Loucy (cell line): ENCODE results near the gene MTARC1.

Experiments used
- H2AFZ ChIP-seq: fragments of 200-600 bp; sonication (generic); 2 replicates; pipeline ENCODE4 v1.6.0; 2016; ENCODE audit warnings: antibody characterized with exemption, mild to moderate bottlenecking, low read length, moderate library complexity
- H3F3A ChIP-seq: fragments of 200-600 bp; 2 replicates; pipeline ENCODE4 v1.6.0; 2016; ENCODE audit warnings: antibody characterized with exemption, low read depth, mild to moderate bottlenecking
- H3K27me3 ChIP-seq: fragments of 200-600 bp; sonication (generic); 2 replicates; pipeline ENCODE4 v1.6.1; 2014; ENCODE audit warnings: low read length, mild to moderate bottlenecking; ENCODE audit not compliant: insufficient read depth, poor library complexity, severe bottlenecking
- H3K36me3 ChIP-seq: fragments of 200-600 bp; sonication (generic); 2 replicates; pipeline ENCODE4 v1.6.1; 2016; ENCODE audit warnings: low read length; ENCODE audit not compliant: insufficient read depth
- H3K4me1 ChIP-seq: fragments of 200-600 bp; sonication (generic); 2 replicates; pipeline ENCODE4 v1.5.1; 2014; ENCODE audit warnings: low read length, mild to moderate bottlenecking; ENCODE audit not compliant: insufficient read depth, poor library complexity, severe bottlenecking
- H3K4me2 ChIP-seq: fragments of 200-600 bp; sonication (generic); 2 replicates; pipeline ENCODE4 v1.6.0; 2014; ENCODE audit warnings: antibody characterized with exemption, low read length, low read depth, mild to moderate bottlenecking; ENCODE audit not compliant: poor library complexity, severe bottlenecking
- H3K4me3 ChIP-seq: fragments of 200-600 bp; sonication (generic); 2 replicates; pipeline ENCODE4 v1.5.1; 2014; ENCODE audit warnings: low read length, mild to moderate bottlenecking, mixed read lengths; ENCODE audit not compliant: poor library complexity, severe bottlenecking
- H3K79me2 ChIP-seq: fragments of 200-600 bp; sonication (generic); 2 replicates; pipeline ENCODE4 v1.6.1; 2014; ENCODE audit warnings: low read length; ENCODE audit not compliant: insufficient read depth
- H3K9ac ChIP-seq: fragments of 200-600 bp; sonication (generic); 2 replicates; pipeline ENCODE4 v1.6.0; 2014; ENCODE audit warnings: mild to moderate bottlenecking, low read depth, low read length, moderate library complexity; ENCODE audit not compliant: poor library complexity, severe bottlenecking
- H3K9me2 ChIP-seq: fragments of 200-600 bp; sonication (generic); replicated peaks from 2 replicates; pipeline ENCODE4 v1.6.1; 2016; ENCODE audit warnings: low read depth, low read length, mixed read lengths
- H3K9me3 ChIP-seq: fragments of 200-600 bp; sonication (generic); 2 replicates; pipeline ENCODE4 v1.6.1; 2014; ENCODE audit warnings: mild to moderate bottlenecking, antibody characterized with exemption, low read length, low read depth; ENCODE audit not compliant: insufficient read depth
- H4K20me1 ChIP-seq: fragments of 200-600 bp; sonication (generic); 2 replicates; pipeline ENCODE4 v1.6.0; 2014; ENCODE audit warnings: antibody characterized with exemption, low read length, mild to moderate bottlenecking; ENCODE audit not compliant: insufficient read depth, poor library complexity, severe bottlenecking
- CTCF ChIP-seq: fragments of 200-600 bp; sonication (generic); conservative IDR thresholded peaks from 2 replicates; pipeline ENCODE4 v1.5.1; 2014; ENCODE audit warnings: mild to moderate bottlenecking, antibody characterized with exemption, low read length
- EZH2phosphoT487 ChIP-seq: fragments of 200-600 bp; IDR thresholded peaks from 2 replicates; pipeline ENCODE4 v1.6.1; 2018; ENCODE audit warnings: antibody characterized with exemption, mild to moderate bottlenecking, moderate library complexity, borderline replicate concordance

Gene MTARC1

GRCh38 chr1:220786337-220787068, at the start of gene MTARC1:
MTARC1 (plus strand) TSS chr1:220786913; CDS start chr1:220786945, 32 bp downstream.
- Histone ChIP-seq H3K4me3 (no peak within 1 kb of the TSS), H3K27me3 (no peaks in the 10 kb centered on the region), H3K79me2 (no peaks in the 10 kb centered on the region), H3K4me1 (no peaks in the 10 kb centered on the region), H4K20me1 (no peaks in the 10 kb centered on the region), H3K9ac (no peak within 1 kb of the TSS), H3F3A (no peaks in the 10 kb centered on the region), H3K9me2 (no peaks in the 10 kb centered on the region), H2AFZ (no peak within 1 kb of the TSS), H3K36me3 (no peaks in the 10 kb centered on the region), H3K4me2 (no peak within 1 kb of the TSS), H3K9me3 (no peaks in the 10 kb centered on the region)
- TF ChIP-seq CTCF (no peak), EZH2phosphoT487 (no peak)

- H3K4me2 ChIP-seq: no peak overlapping the region
- H3K79me2 ChIP-seq: no peaks in the 10 kb centered on the region
- no peak overlapping the region for H3K4me3 ChIP-seq
- no peak overlapping the region for H3K9ac ChIP-seq
- no peak overlapping the region for H2AFZ ChIP-seq
- H3K27me3 ChIP-seq: no peaks in the 10 kb centered on the region
- no peaks in the 10 kb centered on the region for H3K36me3 ChIP-seq
- no peaks in the 10 kb centered on the region for H3K9me3 ChIP-seq
- H3F3A ChIP-seq: no peaks in the 10 kb centered on the region
- no peaks in the 10 kb centered on the region for H3K4me1 ChIP-seq
- H3K9me2 ChIP-seq: no peaks in the 10 kb centered on the region
- no peak for TF ChIP-seq EZH2phosphoT487
- no peak for TF ChIP-seq CTCF
- H4K20me1 ChIP-seq: no peaks in the 10 kb centered on the region
Measured at GRCh38 chr1:220741349-220741748, 45.4 kb upstream of the MTARC1 start.

- H3K79me2 ChIP-seq: no peaks in the 10 kb centered on the region
- H3K27me3 ChIP-seq: no peaks in the 10 kb centered on the region
- H3K4me3 ChIP-seq: no peak overlapping the region
- no peaks in the 10 kb centered on the region for H3F3A ChIP-seq
- H3K4me1 ChIP-seq: no peaks in the 10 kb centered on the region
- no peaks in the 10 kb centered on the region for H3K9me3 ChIP-seq
- H2AFZ ChIP-seq: no peak overlapping the region
- no peaks in the 10 kb centered on the region for H4K20me1 ChIP-seq
- H3K36me3 ChIP-seq: no peaks in the 10 kb centered on the region
- H3K9me2 ChIP-seq: no peaks in the 10 kb centered on the region
- TF ChIP-seq EZH2phosphoT487 (no peak), CTCF (no peak)
- no peak overlapping the region for H3K9ac ChIP-seq
- no peak overlapping the region for H3K4me2 ChIP-seq
Measured at GRCh38 chr1:220741825-220742224, 44.9 kb upstream of the MTARC1 start.
